ENCODE results near the gene TOMM6.

DNA sequence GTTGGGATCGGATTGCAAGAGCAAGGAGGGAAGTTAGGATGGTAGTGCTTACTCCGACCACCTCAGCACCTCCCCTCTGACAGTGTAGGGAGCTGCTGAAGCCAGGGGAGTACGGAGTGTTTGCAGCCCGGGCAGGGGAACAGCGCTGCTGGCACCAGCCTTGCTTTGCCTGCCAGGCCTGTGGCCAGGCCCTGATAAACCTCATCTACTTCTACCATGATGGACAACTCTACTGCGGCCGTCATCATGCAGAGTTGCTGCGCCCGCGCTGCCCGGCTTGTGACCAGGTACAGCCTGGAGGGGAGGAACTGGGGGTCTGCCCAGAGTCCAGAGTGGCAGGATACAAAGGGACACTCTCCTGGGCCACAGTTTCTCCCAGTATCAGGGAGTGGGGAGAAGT lies 2.2 kb upstream of the TOMM6 start:
- TF ChIP-seq CTCF (IDR thresholded peaks at IDR 0.05) (no peak), POLR2AphosphoS5 (IDR thresholded peaks at IDR 0.05) (no peak)

Measured in prostate gland (tissue), 2 donors.